ENCODE measurements around the gene NCK2.
A peak's percentile ranks its signal among the peaks of the same experiment; 100 is the strongest.

NCK2 gene

GRCh38 chr2:105796131-105796638 lies 51.5 kb downstream of the NCK2 start:
- DNase-seq = no peak

GRCh38 chr2:105796791-105797190 lies 52.1 kb downstream of the NCK2 start:
- peak; percentile 31 for DNase-seq

GRCh38 chr2:105797298-105797819 lies 52.6 kb downstream of the NCK2 start:
- DNase-seq = peak; percentile 77

DNA sequence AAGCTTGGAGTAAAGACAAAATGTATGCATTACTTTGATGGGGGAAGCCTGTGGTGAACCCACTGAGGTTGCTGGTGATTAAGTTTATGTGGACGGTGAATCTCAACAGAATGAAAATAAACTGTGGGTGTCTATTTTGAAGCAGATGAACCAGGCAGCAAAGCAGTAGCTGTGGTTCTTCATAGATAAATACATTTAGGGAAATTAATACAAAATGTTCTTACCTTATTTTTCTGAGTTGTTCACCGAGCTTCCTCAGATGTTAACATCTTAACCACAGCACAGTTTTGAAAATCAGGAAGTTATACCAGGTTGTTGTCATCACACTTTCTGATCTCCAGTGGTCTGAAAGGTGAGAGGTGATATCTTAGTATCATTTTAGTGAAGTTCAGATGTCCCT lies 53.9 kb downstream of the NCK2 start:
- DNase-seq = no peak

DNA sequence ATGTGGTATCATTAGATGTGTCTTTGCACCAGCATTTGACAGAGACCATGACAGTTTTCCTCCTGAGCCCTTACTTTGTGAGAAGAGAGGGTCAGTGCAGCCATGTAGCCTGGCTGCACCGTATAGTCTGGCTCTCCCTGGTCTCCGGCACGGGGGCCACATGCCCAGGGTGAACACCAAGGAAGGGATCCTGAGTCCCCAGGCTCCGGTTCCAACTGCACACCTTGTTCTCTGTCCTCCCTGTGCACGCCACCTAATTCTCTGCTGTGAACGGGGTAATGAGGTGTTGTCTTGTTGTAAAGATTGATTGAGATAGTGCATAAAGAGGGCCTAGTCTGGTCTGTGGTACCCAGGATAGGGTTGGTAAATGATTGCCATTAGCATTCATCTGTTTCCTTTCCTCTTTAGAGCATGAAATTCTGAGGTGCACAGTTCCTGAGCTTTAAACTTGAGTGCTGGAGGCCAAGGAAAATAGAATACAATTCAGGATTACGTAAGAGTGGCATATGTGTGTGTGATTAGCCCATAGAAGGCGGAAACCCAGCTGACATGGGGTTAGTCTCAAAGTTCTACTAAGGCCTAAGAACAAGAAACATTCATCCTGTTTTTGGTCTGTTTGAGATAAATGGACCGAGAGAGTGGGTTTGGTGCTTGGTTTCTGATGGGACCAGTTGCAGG lies 55.5 kb downstream of the NCK2 start:
- DNase-seq = peak; percentile 20

- no peak for DNase-seq
Observed at GRCh38 chr2:105800953-105801635, 56.4 kb downstream of the NCK2 start.

- no peak for DNase-seq
Observed at GRCh38 chr2:105801961-105802360, 57.2 kb downstream of the NCK2 start.

GRCh38 chr2:105802587-105802986 lies 57.9 kb downstream of the NCK2 start:
- no peak for DNase-seq

GRCh38 chr2:105803337-105803736 lies 58.6 kb downstream of the NCK2 start:
- no peak for DNase-seq

DNA sequence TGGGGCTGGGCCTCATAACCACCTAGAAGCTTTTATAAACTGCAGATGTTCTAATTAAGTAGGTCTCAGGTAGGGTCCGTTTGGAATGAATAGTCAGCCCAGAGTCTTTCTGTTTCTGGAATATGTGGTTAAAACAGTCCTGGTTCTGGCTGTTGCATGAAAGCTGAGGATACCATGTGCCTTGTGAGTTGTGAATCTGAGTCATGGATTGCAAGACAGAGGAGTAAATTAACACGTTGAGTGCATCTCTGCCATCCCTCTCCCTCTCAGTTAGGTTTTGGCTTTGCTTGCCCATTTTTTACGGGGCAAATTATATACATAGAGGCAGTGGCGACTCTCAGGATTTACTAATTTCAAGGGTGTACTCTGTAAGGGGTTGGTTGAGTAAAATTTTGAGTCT lies 59.1 kb downstream of the NCK2 start:
- no peak for DNase-seq

GRCh38 chr2:105804266-105804665 lies 59.6 kb downstream of the NCK2 start:
- DNase-seq = no peak

DNA sequence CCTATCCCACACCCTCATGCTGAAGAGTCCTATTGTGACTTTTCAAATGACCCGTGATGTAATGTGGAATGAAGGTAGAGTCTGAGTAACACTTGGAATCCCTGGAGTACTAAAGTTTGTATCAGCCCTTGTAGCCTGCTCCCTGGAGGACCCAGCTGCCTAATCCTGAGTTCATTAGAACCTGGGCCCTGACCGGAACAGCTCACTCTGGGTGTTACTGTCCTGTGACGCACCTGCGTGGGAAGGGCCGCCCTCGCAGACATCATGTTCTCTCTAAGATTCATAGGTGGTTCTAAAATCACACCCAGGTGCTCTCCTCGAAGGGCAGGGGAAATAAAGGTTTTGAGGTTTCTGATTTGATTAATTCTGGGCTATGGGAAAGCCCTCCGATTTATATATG lies 62.3 kb downstream of the NCK2 start:
- no peak for DNase-seq

DNA sequence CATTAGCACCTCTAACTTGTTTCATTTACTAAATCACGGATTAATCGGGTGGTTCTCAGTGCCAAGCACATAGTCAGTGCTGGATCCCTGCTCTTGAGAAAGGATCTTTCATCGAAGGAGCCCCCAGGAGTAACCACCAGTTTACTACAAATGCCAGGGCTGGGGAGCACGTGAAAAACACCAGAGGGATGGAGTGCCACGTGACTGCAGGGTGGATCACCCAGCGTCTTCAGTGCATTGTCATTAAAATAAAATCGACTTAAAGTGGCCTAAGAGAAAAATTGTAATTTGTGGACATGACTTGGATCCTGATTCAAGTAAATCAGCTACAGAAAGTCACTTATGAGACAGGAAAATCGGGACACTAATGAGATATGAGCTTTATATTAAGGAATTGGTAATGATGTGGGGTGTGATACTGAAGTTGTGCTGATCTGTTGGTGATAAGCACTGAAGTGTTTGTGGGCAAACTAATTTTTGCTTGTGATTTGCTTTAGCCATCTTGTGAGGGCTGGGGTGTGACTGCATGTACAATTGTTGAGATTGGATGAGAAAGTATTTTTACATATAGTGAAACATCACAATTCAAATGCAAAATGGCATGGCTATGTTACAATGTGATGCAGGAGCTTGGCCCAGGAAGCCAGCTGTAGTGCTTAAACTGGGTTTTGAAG lies 63.8 kb downstream of the NCK2 start:
- DNase-seq = no peak

DNA sequence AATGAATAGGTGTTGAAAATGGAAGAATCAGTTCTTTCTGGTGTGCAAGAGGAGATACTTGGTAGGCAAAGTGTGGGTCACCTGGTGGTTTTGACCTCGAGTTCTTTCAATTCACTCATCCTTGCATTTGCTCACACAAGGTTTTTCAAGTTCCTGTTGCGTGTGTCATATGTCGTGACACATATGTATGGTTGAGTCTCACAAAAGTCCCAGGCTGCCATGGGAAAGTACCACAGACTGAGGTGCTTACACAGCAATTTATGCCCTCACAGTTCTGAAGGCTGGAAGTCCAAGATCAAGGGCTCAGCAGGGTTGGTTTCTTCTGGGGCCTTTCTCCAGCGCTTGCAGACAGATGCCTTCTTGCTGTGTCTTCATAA lies 64.4 kb downstream of the NCK2 start:
- no peak for DNase-seq

DNA sequence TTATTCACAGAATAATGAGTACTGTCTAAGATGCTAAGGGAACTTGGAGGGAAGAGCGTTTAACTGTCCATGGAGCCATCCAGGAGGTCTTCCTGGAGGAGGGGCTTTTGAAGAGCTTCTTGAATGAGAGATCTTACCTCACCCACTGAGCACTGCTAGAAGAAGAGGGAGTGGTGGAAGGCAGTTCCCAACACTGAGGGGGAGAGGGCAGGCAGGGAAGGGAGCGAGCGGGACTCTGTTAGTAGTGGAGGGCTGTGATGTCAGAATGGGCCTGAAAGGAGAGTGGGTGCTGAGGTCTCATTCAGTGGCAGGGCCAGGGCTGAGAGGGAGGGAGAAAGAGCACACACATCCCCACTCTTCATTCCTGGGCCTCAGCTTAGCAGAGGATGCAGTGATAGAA lies 65.0 kb downstream of the NCK2 start:
- DNase-seq = no peak

DNA sequence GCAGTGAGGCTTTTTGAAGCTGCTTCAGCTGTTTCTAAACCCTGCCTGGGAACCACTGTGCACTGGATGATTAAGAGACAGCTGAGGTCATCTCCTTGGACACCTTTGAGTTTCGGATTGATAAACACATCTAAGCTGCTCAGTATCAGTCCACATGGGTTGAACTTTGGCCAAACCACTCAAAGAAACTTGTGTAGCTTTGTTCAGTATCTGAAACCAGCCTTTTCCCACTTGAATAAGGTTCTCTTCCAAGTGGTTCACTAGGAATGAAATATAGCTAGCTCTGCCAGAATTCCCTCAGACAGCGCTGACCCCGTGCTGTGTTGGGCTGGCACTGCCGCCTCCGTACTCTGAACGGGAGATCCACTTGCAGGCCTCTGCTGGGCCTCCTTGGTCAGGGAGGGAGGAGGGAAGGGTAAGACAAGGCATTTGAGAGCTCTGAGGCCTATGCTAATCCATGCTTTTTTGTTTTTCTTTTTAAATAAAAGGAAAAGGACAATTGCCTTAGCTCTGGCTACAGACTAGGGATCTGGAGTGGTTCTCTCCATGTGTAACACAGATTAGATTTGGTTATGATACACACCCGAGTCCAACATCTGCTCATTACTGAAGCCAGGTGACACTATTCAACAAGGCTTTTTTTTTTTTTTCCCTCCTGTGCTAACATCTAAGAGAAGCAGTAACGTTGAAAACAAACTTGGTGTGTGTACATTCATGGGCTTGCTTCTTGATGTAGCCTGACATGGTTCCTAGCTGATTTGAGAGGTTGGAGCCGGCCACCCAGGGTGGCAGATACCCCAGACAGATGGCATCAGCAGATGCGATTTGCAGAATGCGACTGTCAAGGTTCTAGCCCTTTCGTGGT lies 67.7 kb downstream of the NCK2 start:
- peak; percentile 37 for DNase-seq

DNA sequence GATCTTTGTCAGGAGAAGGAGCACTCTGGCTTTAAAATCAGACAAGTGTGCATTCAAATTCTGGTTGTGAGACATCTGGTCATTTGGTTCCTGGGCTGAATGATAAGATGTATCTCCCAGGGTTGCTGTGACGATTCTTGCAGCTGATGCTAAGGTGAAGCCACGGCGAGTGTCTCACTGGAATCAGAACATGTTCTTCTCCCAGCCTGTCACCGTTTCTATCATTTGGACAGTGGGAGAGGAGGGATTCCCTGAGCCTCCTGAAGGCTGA lies 68.3 kb downstream of the NCK2 start:
- no peak for DNase-seq

GRCh38 chr2:105813405-105813804 lies 68.7 kb downstream of the NCK2 start:
- DNase-seq = no peak

- DNase-seq = peak; percentile 39
Observed at GRCh38 chr2:105814291-105814940, 69.7 kb downstream of the NCK2 start.

GRCh38 chr2:105815401-105815800 lies 70.7 kb downstream of the NCK2 start:
- no peak for DNase-seq

- no peak for DNase-seq
Observed at GRCh38 chr2:105820151-105820550, 75.4 kb downstream of the NCK2 start.

- DNase-seq = no peak
Observed at GRCh38 chr2:105820691-105821090, 76.0 kb downstream of the NCK2 start.

Measured in HCEC 1CT (cell line).